IPS-NIHi11 (cell line): ENCODE data around the gene ADCY1.
"Not testable (repeated sequence)": the region's sequence is repeated elsewhere in the genome, so short reads cannot be mapped to it uniquely, and the experiment has no call there.

Experiments used
- DNase-seq: peaks from one replicate; pipeline ENCODE4 v3.0.0; 2012; ENCODE audit warnings: mixed read lengths, low spot score

The ADCY1 gene

GRCh38 chr7:45759464-45759863 lies 185.3 kb downstream of the ADCY1 start:
- DNase-seq, result not testable (repeated sequence)

GRCh38 chr7:45761545-45762205 lies 187.5 kb downstream of the ADCY1 start:
- not testable (repeated sequence) for DNase-seq

GRCh38 chr7:45762225-45762994 lies 188.2 kb downstream of the ADCY1 start:
- not testable (repeated sequence) for DNase-seq

GRCh38 chr7:45768516-45769394 lies 194.6 kb downstream of the ADCY1 start:
- DNase-seq, result peak; percentile 93

GRCh38 chr7:45769626-45770025 lies 195.5 kb downstream of the ADCY1 start:
- not testable (repeated sequence) for DNase-seq
